SK-N-SH treated with all-trans-retinoic acid at 6 μM for 48 hours (cell line): ENCODE data around the gene SETD6.

Source experiments
- ATAC-seq: fragments of 200-7000 bp; cut with Tn5 transposase; 3 replicates; pipeline ENCODE4 v1.9.1; 2020; ENCODE audit warnings: mild to moderate bottlenecking, moderate library complexity
- ARNTL ChIP-seq: fragments of 450-650 bp; formaldehyde crosslinking; IDR thresholded peaks from 2 replicates; pipeline ENCODE4 v1.5.0; 2020; ENCODE audit warnings: low read depth, mild to moderate bottlenecking, moderate library complexity, borderline replicate concordance
- BACH2 ChIP-seq: fragments of 250-450 bp; sonication (Bioruptor Pico); IDR thresholded peaks from 2 replicates; pipeline ENCODE4 v1.9.0; 2021; ENCODE audit warnings: mild to moderate bottlenecking, borderline replicate concordance
- CREB5 ChIP-seq: fragments of 250-450 bp; sonication (Bioruptor Pico); IDR thresholded peaks from 2 replicates; pipeline ENCODE4 v1.5.1; 2020; ENCODE audit warnings: low read depth, mild to moderate bottlenecking, moderate library complexity
- CSDC2 ChIP-seq: fragments of 250-450 bp; sonication (Bioruptor Pico); IDR thresholded peaks from 2 replicates; pipeline ENCODE4 v1.5.0; 2020; ENCODE audit warnings: mild to moderate bottlenecking, moderate library complexity
- CSRNP3 ChIP-seq: fragments of 250-450 bp; sonication (Bioruptor Pico); IDR thresholded peaks from 2 replicates; pipeline ENCODE4 v1.5.1; 2021; ENCODE audit warnings: mild to moderate bottlenecking, moderate library complexity
- GLIS3 ChIP-seq: fragments of 250-450 bp; sonication (Bioruptor Pico); IDR thresholded peaks from 2 replicates; pipeline ENCODE4 v1.5.0; 2020; ENCODE audit warnings: mild to moderate bottlenecking, moderate library complexity
- ISL1 ChIP-seq: fragments of 250-450 bp; sonication (Bioruptor Pico); IDR thresholded peaks from 2 replicates; pipeline ENCODE4 v2.1.2; 2022; ENCODE audit warnings: mild to moderate bottlenecking, moderate library complexity
- OSR1 ChIP-seq: fragments of 250-450 bp; sonication (Bioruptor Pico); IDR thresholded peaks from 2 replicates; pipeline ENCODE4 v1.8.0; 2022; ENCODE audit warnings: moderate library complexity, mild to moderate bottlenecking, inconsistent platforms
- PATZ1 ChIP-seq: fragments of 250-450 bp; sonication (Bioruptor Pico); IDR thresholded peaks from 2 replicates; pipeline ENCODE4 v1.8.0; 2020; ENCODE audit warnings: mild to moderate bottlenecking, moderate library complexity, borderline replicate concordance
- POU6F1 ChIP-seq: fragments of 250-450 bp; sonication (Bioruptor Pico); IDR thresholded peaks from 2 replicates; pipeline ENCODE4 v1.8.0; 2021; ENCODE audit warnings: low read depth, mild to moderate bottlenecking, moderate library complexity, borderline replicate concordance
- PPARA ChIP-seq: fragments of 250-450 bp; sonication (Bioruptor Pico); IDR thresholded peaks from 2 replicates; pipeline ENCODE4 v1.5.0; 2020; ENCODE audit warnings: mild to moderate bottlenecking, borderline replicate concordance
- RARB ChIP-seq: fragments of 250-450 bp; sonication (Bioruptor Pico); IDR thresholded peaks from 2 replicates; pipeline ENCODE4 v1.8.0; 2021; ENCODE audit warnings: mild to moderate bottlenecking, moderate library complexity
- SNAI2 ChIP-seq: fragments of 250-450 bp; sonication (Bioruptor Pico); IDR thresholded peaks from 2 replicates; pipeline ENCODE4 v1.5.0; 2020; ENCODE audit warnings: mild to moderate bottlenecking, moderate library complexity
- TCF4 ChIP-seq: fragments of 250-450 bp; sonication (Bioruptor Pico); IDR thresholded peaks from 2 replicates; pipeline ENCODE4 v1.8.0; 2021; ENCODE audit warnings: mild to moderate bottlenecking, moderate library complexity, borderline replicate concordance
- TOX ChIP-seq: fragments of 250-450 bp; sonication (Bioruptor Pico); IDR thresholded peaks from 2 replicates; pipeline ENCODE4 v1.8.0; 2021; ENCODE audit warnings: mild to moderate bottlenecking, moderate library complexity, borderline replicate concordance
- TSHZ2 ChIP-seq: fragments of 250-450 bp; sonication (Bioruptor Pico); IDR thresholded peaks from 2 replicates; pipeline ENCODE4 v1.5.0; 2020; ENCODE audit warnings: mild to moderate bottlenecking, moderate library complexity
- ZC3H10 ChIP-seq: fragments of 250-450 bp; sonication (Bioruptor Pico); IDR thresholded peaks from 2 replicates; pipeline ENCODE4 v1.5.1; 2021; ENCODE audit warnings: mild to moderate bottlenecking, moderate library complexity
- ZFP3 ChIP-seq: fragments of 250-450 bp; sonication (Bioruptor Pico); IDR thresholded peaks from 2 replicates; pipeline ENCODE4 v1.5.0; 2020; ENCODE audit warnings: mild to moderate bottlenecking, moderate library complexity
- ZFP30 ChIP-seq: fragments of 450-650 bp; formaldehyde crosslinking; IDR thresholded peaks from 2 replicates; pipeline ENCODE4 v1.5.0; 2022; ENCODE audit warnings: mild to moderate bottlenecking, moderate library complexity
- ZNF565 ChIP-seq: fragments of 450-650 bp; formaldehyde crosslinking; conservative IDR thresholded peaks from 2 replicates; pipeline ENCODE4 v1.5.0; 2020; ENCODE audit warnings: low read depth, mild to moderate bottlenecking, moderate library complexity
- ZNF70 ChIP-seq: fragments of 450-650 bp; formaldehyde crosslinking; IDR thresholded peaks from 2 replicates; pipeline ENCODE4 v1.5.0; 2020; ENCODE audit warnings: mild to moderate bottlenecking, moderate library complexity
- ZNF8 ChIP-seq: fragments of 450-650 bp; formaldehyde crosslinking; IDR thresholded peaks from 2 replicates; pipeline ENCODE4 v1.5.0; 2020; ENCODE audit warnings: mild to moderate bottlenecking, moderate library complexity

Gene SETD6

GRCh38 chr16:58487566-58488351 lies 27.6 kb upstream of the SETD6 start:
- ATAC-seq: peak; percentile 94
- TF ChIP-seq OSR1 (CRISPR knock-in tag): no peak
- TF ChIP-seq PPARA (CRISPR knock-in tag): no peak
- no peak for TF ChIP-seq ZFP3 (CRISPR knock-in tag)
- TF ChIP-seq ZC3H10: no peak
- TF ChIP-seq TSHZ2: no peak
- no peak for TF ChIP-seq ZFP30 (CRISPR knock-in tag)
- TF ChIP-seq ZNF8: no peak
- TF ChIP-seq TCF4: no peak
- TF ChIP-seq CSDC2: no peak
- TF ChIP-seq CSRNP3 (CRISPR knock-in tag): no peak
- no peak for TF ChIP-seq SNAI2 (CRISPR knock-in tag)
- no peak for TF ChIP-seq ZNF70 (CRISPR knock-in tag)
- TF ChIP-seq ZNF565: no peak
- no peak for TF ChIP-seq TOX (CRISPR knock-in tag)
- TF ChIP-seq POU6F1: no peak

GRCh38 chr16:58488531-58488930 lies 26.8 kb upstream of the SETD6 start:
- no peak for ATAC-seq
- TF ChIP-seq SNAI2 (CRISPR knock-in tag) (no peak), CREB5 (CRISPR knock-in tag) (no peak), ZNF565 (no peak), ISL1 (CRISPR knock-in tag) (no peak), PPARA (CRISPR knock-in tag) (no peak), POU6F1 (no peak), ZNF70 (CRISPR knock-in tag) (no peak), TCF4 (no peak), CSRNP3 (CRISPR knock-in tag) (no peak), GLIS3 (no peak)
- TF ChIP-seq, all 23 proteins: peak for 0

GRCh38 chr16:58490065-58490464 lies 25.3 kb upstream of the SETD6 start:
- ATAC-seq: no peak
- TF ChIP-seq TOX (CRISPR knock-in tag): no peak
- no peak for TF ChIP-seq CSRNP3 (CRISPR knock-in tag)
- TF ChIP-seq ZFP3 (CRISPR knock-in tag): no peak
- TF ChIP-seq ISL1 (CRISPR knock-in tag): no peak
- no peak for TF ChIP-seq RARB
- no peak for TF ChIP-seq PATZ1 (CRISPR knock-in tag)
- TF ChIP-seq ZFP30 (CRISPR knock-in tag): no peak
- no peak for TF ChIP-seq ZNF565
- TF ChIP-seq ZNF8: no peak
- no peak for TF ChIP-seq SNAI2 (CRISPR knock-in tag)
- no peak for TF ChIP-seq BACH2 (CRISPR knock-in tag)
- TF ChIP-seq TCF4: no peak
- TF ChIP-seq PPARA (CRISPR knock-in tag): no peak
- no peak for TF ChIP-seq ARNTL (CRISPR knock-in tag)
